Stomach (tissue), 9 donors: ENCODE measurements around the gene ZNF280D. TPM values are rescaled to one million over a fixed set of nuclear protein-coding genes. Genes with fewer than 3 reads are reported as not detected.

Source experiments
- DNase-seq, 2 donors: peaks; one replicate each; pipeline versions ENCODE4 v3.0.0 to v3.0.0-alpha.2; 2013 to 2019
- H3K27ac ChIP-seq, 5 donors: fragments of 200-600 bp in 4 of 5; sonication (generic) in 4 of 5; one replicate each; pipeline ENCODE4 v1.5.1; 2013 to 2019; ENCODE audit warnings: mild to moderate bottlenecking in 1 of 5, moderate library complexity in 1 of 5
- H3K27me3 ChIP-seq, 3 donors: fragments of 200-600 bp; sonication (generic); one replicate each; pipeline ENCODE4 v1.5.1; 2017 to 2019; ENCODE audit warnings: mixed run types in 1 of 3
- H3K36me3 ChIP-seq, 4 donors: fragments of 200-600 bp; sonication (generic); 1 replicate in 3 of 4; 2 replicates in 1 of 4; pipeline ENCODE4 v1.5.1; 2016 to 2019
- H3K4me1 ChIP-seq, 4 donors: fragments of 200-600 bp; sonication (generic); one replicate each; pipeline ENCODE4 v1.5.1; 2016 to 2019
- H3K4me3 ChIP-seq, 4 donors: fragments of 200-600 bp; sonication (generic) in 3 of 4; one replicate each; pipeline ENCODE4 v1.5.1; 2016 to 2019; ENCODE audit warnings: mild to moderate bottlenecking in 1 of 4
- H3K9me3 ChIP-seq, 4 donors: fragments of 200-600 bp; sonication (generic); one replicate each; pipeline ENCODE4 v1.5.1; 2016 to 2019
- EP300 ChIP-seq: sonication (generic); formaldehyde crosslinking; IDR thresholded peaks from one replicate; pipeline ENCODE4 v1.6.1; 2017; ENCODE audit warnings: antibody characterized with exemption
- POLR2A ChIP-seq, 4 donors: fragments of 450-650 bp; IDR thresholded peaks; one replicate each; pipeline ENCODE4 v1.6.1; 2016; ENCODE audit warnings: antibody characterized with exemption in 4 of 4, control low read depth in 2 of 4, mild to moderate bottlenecking in 1 of 4, moderate library complexity in 1 of 4
- POLR2AphosphoS5 ChIP-seq, 3 donors: sonication (generic); formaldehyde crosslinking; IDR thresholded peaks; one replicate each; pipeline ENCODE4 v1.6.1; 2016; ENCODE audit warnings: antibody characterized with exemption in 3 of 3
- WGBS, 5 donors: extraction: QIAGEN DNeasy Blood & Tissue Kit in 3 of 5; methylation state at CpG; one replicate each; pipeline versions ENCODE4 v1.1.5 to v1.1.7; 2013 to 2018; 5-methylcytosine and 5-hydroxymethylcytosine counted together
- intact Hi-C: fragments of 100-400 bp; cut with DNase I; formaldehyde crosslinking; loops from one replicate; pipeline ENCODE4 v1.15.1; 2023; ENCODE audit warnings: low total_unique reads
- polyA plus RNA-seq, 3 donors: library from polyadenylated mRNA; stranded (reverse); fragments of 200-250 nt; gene quantifications; one replicate each; pipeline ENCODE4 v1.2.3, GENCODE V29; 2013
- total RNA-seq, 5 donors: library from RNA; depleted of rRNA; stranded (reverse); fragments of >200 nt; gene quantifications; one replicate each; pipeline versions ENCODE4 v1.1.0 to v1.2.3, GENCODE V29; 2014 to 2016
- TF ChIP-seq, protein P1 (sequence below), 7 experiments: fragments of 450-650 bp in 4 of 7; fragments of 200-600 bp in 3 of 7; sonication (generic) in 3 of 7; IDR thresholded peaks; one replicate each; pipeline ENCODE4 v1.5.1; 2016 to 2019; ENCODE audit warnings: antibody characterized with exemption in 7 of 7, control low read depth in 2 of 7, mild to moderate bottlenecking in 1 of 7
- donor health status: healthy with polysubstance abuse.
- donor health status: Bipolar disorder and iron deficiency.
- donor health status: healthy.

The ZNF280D gene
- total and polyA plus RNA-seq, 8 donors: 7.6 to 142 (median 33.3) TPM

DNA sequence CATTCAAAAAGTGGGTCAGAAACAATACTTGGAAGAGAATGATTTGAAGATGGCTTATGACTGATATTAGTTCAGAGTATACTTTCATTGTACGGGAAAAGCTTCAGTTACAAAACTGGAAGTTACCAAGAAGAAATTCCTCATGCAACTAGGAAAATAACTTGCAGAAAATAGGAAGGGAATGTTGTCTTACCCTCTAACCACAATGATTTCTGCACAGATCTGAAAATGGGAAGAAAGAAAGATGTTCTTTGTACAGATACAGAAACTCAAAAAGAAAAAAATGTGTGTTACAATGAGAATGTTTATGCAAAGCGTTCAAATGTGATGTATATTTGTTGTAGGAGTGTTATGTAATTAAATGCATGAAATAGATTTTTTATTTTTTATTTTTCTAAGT is 3.7 kb downstream of the ZNF280D start:
- intact Hi-C loops: no loop called here
- no peaks in the 10 kb centered on the region for H3K36me3 ChIP-seq
- H3K4me3 ChIP-seq: no peak overlapping the region
- H3K9me3 ChIP-seq: no peaks in the 10 kb centered on the region
- no peaks in the 10 kb centered on the region for H3K27me3 ChIP-seq
- no peak overlapping the region for H3K27ac ChIP-seq
- DNase-seq: no peak
- TF ChIP-seq EP300 (no peak), POLR2A (IDR thresholded peaks at IDR 0.05) (no peak), POLR2AphosphoS5 (IDR thresholded peaks at IDR 0.05) (no peak)
- TF ChIP-seq, protein P1, sequence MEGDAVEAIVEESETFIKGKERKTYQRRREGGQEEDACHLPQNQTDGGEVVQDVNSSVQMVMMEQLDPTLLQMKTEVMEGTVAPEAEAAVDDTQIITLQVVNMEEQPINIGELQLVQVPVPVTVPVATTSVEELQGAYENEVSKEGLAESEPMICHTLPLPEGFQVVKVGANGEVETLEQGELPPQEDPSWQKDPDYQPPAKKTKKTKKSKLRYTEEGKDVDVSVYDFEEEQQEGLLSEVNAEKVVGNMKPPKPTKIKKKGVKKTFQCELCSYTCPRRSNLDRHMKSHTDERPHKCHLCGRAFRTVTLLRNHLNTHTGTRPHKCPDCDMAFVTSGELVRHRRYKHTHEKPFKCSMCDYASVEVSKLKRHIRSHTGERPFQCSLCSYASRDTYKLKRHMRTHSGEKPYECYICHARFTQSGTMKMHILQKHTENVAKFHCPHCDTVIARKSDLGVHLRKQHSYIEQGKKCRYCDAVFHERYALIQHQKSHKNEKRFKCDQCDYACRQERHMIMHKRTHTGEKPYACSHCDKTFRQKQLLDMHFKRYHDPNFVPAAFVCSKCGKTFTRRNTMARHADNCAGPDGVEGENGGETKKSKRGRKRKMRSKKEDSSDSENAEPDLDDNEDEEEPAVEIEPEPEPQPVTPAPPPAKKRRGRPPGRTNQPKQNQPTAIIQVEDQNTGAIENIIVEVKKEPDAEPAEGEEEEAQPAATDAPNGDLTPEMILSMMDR (IDR thresholded peaks at IDR 0.05): no peak
- peaks cover 25 to 81% (median 61%) of the 10 kb centered on the region in 4 donors for H3K4me1 ChIP-seq
- 66 to 81% (median 75%) methylated on average over 2 of the region's 2 CpGs for WGBS, 5 donors

DNA sequence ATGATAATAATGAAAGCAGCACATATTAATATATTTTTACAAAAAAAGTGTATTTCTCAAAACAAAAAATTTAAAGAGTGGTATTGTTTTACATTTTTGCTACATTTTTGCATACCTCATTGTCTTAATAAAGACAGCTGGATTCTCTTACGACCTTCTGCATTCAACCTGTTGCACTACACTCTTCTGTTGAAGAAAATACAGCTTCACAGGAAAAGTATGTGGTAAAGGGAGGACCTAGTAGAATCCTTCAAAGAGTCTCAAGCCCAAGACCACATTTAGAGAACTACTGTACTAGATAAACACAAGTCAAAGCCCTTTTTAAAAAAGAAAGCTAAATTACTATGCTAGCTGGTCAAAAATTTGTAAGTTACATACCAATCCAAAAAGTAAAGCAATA is 7.9 kb downstream of the ZNF280D start:
- 70 to 92% (median 79%) methylated on average over 1 of the region's 1 CpG for WGBS, 5 donors
- no peak for DNase-seq
- no peaks in the 10 kb centered on the region for H3K36me3 ChIP-seq
- H3K4me1 ChIP-seq: peaks cover 9 to 69% (median 42%) of the 10 kb centered on the region in 4 donors
- no peaks in the 10 kb centered on the region for H3K9me3 ChIP-seq
- no peaks in the 10 kb centered on the region for H3K27me3 ChIP-seq
- TF ChIP-seq POLR2A (IDR thresholded peaks at IDR 0.05): no peak
- TF ChIP-seq EP300: no peak
- no peak for TF ChIP-seq POLR2AphosphoS5 (IDR thresholded peaks at IDR 0.05)
- TF ChIP-seq, protein P1 (IDR thresholded peaks at IDR 0.05): no peak
- no peak overlapping the region for H3K27ac ChIP-seq
- H3K4me3 ChIP-seq: no peak overlapping the region
- intact Hi-C loops: no loop called here

DNA sequence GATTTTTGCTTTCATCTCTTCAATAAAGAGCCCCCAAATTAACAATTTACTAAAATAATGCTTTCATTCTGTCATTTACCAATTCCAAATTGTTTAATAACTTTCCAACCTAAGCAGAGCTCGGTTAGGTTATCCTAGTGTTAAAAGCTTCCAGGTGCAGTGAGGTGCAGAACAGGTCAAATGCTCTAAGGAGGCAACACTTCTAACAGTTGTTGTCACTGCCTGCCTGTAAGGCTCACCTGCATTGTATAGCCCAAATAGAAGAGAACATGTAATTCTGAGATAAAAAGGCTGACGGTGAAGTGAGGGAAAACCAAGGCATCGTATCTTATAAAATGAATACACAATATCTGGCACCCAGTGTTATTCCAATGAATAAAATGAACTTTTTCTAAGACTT is 9.1 kb downstream of the ZNF280D start:
- Histone ChIP-seq H3K4me3 (no peak overlapping the region), H3K36me3 (no peaks in the 10 kb centered on the region), H3K27me3 (no peaks in the 10 kb centered on the region), H3K27ac (no peak overlapping the region), H3K9me3 (no peaks in the 10 kb centered on the region), H3K4me1 (peaks cover 5 to 68% (median 40%) of the 10 kb centered on the region in 4 donors)
- no peak for DNase-seq
- intact Hi-C loops: no loop called here
- 35 to 65% (median 52%) methylated on average over 3 of the region's 3 CpGs for WGBS, 5 donors
- no peak for TF ChIP-seq POLR2A (IDR thresholded peaks at IDR 0.05)
- TF ChIP-seq, protein P1 (IDR thresholded peaks at IDR 0.05): no peak
- TF ChIP-seq EP300: no peak
- TF ChIP-seq POLR2AphosphoS5 (IDR thresholded peaks at IDR 0.05): no peak

DNA sequence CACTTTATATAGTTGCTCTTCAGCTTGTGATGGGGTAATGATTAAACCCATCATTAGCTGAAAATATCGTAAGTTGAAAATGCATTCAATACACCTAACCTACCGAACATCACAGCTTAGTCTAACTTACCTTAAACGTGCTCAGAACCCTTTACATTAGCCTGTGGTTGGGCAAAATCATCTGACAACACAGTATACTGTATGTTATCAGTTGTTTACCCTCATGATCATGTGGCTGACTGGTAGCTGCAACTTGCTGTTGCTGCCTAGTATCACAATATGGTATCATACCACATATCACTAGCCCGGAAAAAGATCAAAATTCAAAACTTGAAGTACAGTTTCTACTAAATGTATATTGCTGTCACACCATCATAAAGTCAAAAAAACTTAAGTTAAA is 9.5 kb downstream of the ZNF280D start:
- Histone ChIP-seq H3K9me3 (no peaks in the 10 kb centered on the region), H3K27ac (peak overlapping the region in 1 of 5 donors; percentile 5), H3K27me3 (no peaks in the 10 kb centered on the region), H3K4me1 (peaks cover under 1 to 68% (median 41%) of the 10 kb centered on the region in 4 donors), H3K36me3 (no peaks in the 10 kb centered on the region), H3K4me3 (no peak overlapping the region)
- DNase-seq: no peak
- intact Hi-C loops: no loop called here
- WGBS, 5 donors: 60 to 79% (median 70%) methylated on average over 4 of the region's 4 CpGs
- no peak for TF ChIP-seq POLR2A (IDR thresholded peaks at IDR 0.05)
- TF ChIP-seq, protein P1 (IDR thresholded peaks at IDR 0.05): no peak
- TF ChIP-seq EP300: no peak
- TF ChIP-seq POLR2AphosphoS5 (IDR thresholded peaks at IDR 0.05): no peak
